Islet precursor cell (in vitro differentiated cells): ENCODE measurements around the gene ALDH5A1.
A peak's percentile ranks its signal among the peaks of the same experiment; 100 is the strongest.

ENCODE experiments used
- DNase-seq: peaks from one replicate; pipeline ENCODE4 v3.0.0-alpha.2; 2018

Gene ALDH5A1

GRCh38 chr6:24489470-24489869, 5.3 kb upstream of the ALDH5A1 start, which contains the start of gene GPLD1:
Gene GPLD1 (minus strand): TSS chr6:24489578. CDS start chr6:24489511, 67 bp downstream.
- DNase-seq, result no peak

DNA sequence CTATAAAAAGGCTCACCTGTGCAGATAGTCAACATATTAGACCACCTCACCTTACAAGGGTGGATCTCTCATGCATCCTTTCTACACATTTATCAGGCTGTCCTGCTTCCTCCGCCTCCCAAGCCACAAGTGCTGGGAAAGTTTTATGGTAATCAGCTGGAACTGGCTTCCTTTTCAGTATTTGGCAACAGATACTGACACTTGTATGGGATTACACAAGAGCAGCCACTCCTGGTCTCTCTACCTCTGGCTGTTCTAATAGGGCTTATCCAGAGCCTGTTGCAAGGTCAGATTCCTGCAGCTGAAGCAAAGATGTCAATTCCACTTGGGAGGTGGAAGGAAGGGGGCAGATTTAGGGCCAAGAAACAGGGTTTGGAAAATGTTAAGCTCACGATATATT, 4.9 kb upstream of the ALDH5A1 start:
- DNase-seq, result no peak

GRCh38 chr6:24490948-24491347, 3.8 kb upstream of the ALDH5A1 start:
- no peak for DNase-seq

DNA sequence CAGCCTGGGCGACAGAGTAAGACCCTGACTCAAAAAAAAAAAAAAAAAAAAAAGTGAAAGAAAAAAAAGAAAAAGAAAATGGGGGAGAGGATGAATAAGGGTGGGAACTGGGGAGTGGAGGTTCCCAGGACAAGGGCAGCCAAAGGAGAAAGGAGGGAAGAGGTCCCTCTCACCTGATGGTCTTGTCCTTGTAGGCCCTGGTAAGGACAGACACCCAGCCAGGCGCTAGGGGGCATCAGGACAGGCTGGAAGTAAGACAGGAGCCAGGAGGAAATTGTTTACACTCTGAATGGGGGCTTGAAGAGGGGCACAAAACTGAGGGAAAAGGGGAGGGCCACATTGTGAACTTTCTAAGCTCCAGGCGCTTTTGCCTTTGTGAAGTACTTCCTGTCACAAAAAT, 2.3 kb upstream of the ALDH5A1 start:
- DNase-seq, result peak; percentile 58

- DNase-seq, result no peak
Observed at GRCh38 chr6:24493945-24494820, 586 bp upstream of the ALDH5A1 start.

DNA sequence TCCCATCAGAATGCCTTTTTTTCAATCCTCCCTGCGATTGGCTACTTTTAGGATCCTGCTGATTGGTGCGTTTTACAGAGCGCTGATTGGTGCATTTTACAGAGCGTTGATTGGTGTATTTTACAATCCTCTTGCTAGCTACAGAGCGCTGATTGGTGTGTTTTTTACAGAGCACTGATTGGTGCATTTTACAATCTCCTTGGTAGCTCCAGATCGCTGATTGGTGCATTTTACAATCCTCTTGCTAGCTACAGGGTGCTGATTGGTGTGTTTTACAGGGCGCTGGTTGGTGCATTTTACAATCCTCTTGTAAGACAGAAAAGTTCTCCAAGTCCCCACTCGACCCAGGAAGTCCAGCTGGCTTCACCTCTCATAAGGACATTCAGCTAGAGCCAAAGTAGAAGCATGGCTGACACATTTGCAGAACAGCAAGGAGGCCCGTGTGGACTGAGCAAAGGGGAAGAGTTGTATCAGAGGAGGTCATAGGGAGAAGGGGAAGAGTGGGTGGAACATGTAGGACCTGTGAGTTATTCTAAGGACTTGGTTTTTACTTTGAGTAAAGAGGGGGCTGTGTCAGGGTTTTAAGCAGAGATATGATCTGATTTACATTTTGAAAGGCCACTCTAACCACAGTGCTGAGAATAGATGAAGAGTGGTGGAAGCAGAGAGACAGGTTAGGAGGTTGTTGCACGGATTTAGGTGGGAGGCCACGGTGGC, 2.6 kb downstream of the ALDH5A1 start:
- no peak for DNase-seq

- DNase-seq, result no peak
Observed at GRCh38 chr6:24500683-24501082, 5.9 kb downstream of the ALDH5A1 start.

- no peak for DNase-seq
Observed at GRCh38 chr6:24501374-24501773, 6.6 kb downstream of the ALDH5A1 start.

- no peak for DNase-seq
Observed at GRCh38 chr6:24501914-24502313, 7.1 kb downstream of the ALDH5A1 start.

DNA sequence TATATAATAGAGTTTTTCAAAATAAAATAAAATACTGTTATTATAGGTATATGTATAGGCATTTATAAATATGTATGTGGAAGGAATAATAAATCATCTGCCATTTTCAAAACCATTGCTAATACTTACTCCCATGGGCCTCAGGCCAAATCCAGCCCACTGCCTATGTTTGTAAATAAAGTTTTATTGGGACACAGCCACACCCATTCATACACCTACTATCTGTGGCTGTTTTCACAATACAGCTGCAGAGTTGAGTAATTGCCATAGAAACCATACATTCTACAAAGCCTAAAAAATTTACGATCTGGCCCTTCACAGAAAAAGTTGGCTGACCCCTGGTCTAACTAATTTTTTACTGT, 9.5 kb downstream of the ALDH5A1 start:
- DNase-seq, result no peak

DNA sequence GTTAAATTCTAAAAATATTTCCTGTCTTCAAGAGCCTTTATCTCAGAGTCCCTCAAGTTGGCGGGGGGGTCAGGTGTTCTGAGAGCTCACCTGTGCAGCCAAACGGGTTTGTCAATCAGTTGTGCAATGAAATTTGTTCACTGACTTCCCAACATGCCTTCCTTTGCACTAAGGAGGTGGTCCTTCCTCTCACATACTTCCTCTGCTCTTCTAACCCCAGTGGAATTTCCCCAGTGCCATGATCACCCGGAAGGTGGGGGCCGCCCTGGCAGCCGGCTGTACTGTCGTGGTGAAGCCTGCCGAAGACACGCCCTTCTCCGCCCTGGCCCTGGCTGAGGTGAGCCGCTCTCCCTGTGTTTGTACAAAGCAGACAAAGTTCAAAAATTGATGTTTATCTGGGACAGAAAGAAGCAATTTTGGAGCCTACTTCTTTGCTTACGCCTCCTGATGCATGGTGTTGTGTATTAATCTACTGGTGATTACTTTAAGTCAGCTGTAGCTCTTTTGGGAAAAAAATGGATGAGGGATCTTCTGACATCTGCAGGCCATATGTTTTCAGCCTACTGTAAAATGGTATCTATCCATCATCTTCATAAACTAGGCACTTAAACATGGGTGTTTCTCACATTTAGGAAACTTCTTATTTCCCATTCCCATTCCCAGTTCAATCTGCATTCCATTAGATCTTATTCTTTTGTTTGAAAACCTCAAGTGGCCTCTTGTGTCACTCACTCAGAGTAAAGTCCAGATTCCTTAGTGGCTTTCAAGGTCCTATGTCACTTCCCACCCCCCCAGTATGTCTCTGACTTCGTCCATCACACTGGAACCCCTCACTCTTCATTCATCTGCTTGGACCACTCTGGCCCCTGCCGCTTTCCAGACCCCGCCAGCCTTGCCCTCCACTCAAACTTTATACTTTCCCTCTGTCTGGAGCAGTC, 10.1 kb downstream of the ALDH5A1 start:
- DNase-seq, result no peak

DNA sequence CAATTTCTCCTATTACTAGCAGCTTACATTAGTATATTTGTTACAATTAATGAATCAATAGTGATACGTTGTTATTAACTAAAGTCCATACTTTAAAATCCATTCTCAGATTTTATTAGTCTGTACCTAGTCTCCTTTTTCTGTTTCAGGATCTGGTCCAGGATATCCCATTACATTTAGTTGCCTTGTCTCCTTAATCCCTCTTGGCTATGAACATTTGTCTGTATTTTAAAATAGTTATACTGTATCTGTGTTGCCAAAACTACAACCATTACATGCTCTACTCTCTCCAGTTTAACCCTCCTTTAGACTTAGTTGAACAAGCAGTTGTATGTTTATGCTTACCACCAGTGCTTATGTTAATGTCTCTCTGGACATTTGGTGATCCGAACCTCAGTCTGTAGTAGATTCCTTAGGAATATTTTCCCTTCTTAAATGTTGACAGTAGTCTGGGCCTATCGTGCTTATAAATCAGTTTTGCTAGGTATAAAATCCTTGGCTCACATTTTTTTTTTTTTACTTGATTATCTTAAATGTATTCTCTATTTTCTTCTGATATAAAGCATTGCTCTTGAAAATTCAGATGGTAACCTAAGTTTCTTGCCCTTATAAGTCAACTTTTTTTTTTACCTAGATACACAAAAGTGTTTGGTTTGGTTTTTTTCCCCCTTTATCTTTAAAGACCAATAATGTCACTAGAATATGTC, 12.2 kb downstream of the ALDH5A1 start:
- DNase-seq, result no peak

DNA sequence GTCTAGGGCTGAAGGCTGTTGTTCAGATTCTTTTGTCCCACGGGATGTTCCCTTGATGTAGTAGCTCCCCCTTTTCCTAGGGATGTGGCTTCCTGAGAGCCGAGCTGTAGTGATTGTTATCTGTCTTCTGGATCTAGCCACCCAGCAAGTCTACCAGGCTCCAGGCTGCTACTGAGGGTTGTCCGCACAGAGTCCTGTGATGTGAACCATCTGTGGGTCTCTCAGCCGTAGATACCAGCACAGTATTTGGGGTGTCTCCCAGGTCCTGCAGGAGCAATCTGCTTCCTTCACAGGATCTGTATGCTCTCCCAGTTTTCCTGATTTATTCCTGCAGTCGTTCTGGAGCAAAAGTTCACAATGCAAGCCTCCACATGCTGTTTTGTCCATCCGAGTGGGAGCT, 17.2 kb downstream of the ALDH5A1 start:
- peak; percentile 40 for DNase-seq

- DNase-seq, result peak; percentile 22
Observed at GRCh38 chr6:24513602-24514001, 18.8 kb downstream of the ALDH5A1 start.

DNA sequence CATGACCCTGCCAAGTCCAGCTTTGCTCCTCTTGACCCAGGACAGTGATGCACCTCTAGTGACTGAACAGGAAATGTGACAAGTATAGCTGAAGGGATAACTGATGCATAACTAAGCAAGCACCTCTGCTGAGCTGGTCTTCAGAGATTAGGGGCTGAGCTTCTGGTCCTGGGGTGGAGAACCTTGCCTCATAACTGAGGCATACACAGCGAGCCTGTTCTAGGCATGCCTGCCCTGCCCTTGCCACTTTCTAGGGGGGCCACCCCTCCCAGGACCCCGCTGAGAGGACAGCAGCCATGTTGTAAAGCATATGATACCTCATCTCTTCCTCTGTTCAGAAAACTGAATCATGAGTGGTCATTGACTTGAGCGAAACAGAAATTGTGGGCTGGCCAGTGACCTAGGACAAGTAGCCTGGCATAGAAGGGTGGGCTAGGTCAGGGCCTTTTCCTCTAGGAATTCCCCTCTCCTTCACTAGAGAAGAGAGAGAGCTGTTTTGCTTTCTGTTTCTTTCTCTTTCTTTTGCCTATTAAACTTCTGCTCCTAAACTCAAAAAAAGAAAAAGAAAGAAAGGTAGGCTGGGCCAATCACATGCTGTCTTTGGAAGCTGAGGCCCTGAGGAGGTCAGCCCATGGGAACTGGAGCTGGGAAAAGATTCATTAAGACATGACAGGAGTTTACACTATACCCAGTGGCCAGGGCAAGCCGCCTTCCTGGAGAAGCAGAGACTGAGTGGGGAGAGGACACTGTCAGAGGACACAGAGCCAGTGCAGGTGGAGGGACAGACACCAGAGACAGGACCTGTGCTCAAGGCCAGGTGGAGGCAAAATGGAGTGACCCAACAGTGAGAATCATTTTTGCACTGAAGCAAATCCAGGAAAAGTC, 23.1 kb downstream of the ALDH5A1 start:
- DNase-seq, result peak; percentile 40

GRCh38 chr6:24520929-24521546, 26.3 kb downstream of the ALDH5A1 start:
- peak; percentile 82 for DNase-seq

DNA sequence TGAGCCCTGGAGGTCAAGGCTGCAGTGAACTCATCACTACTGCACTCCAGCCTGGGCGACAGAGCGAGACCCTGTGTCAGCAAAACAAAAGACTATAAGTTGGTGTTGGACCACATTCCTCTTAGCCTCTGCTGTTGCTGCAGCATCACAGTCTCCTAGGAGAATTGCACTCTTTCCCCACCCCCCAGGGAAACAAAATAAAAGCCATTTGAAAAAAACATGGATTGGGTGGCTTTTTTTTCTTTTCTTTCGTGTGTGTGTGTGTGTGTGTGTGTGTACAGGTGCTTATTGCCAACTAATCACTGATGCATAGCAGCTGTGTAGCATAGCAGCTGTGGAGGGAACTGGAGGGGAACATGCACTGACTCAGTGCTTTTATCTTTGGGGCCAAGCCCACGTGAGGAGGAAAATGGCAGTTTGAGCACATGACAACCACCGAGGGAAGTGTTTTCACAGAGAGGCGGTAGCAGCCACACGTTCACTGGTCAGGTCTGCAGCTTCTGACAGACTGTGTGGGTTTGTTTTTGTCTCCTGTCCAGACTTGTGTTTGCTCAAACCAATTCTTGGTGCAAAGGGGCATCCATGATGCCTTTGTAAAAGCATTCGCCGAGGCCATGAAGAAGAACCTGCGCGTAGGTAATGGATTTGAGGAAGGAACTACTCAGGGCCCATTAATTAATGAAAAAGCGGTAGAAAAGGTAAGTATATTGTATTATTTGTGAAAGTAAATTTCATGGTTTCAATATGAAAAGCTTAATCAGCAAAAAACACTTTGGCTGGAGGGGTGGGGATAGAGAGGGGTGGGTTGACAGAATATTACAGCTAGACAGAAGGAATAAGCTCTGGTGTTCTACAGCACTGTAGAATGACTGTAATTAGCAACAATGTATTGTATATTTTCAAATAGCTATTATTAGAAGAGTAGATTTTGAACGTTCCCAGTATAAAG, 27.7 kb downstream of the ALDH5A1 start:
- DNase-seq, result no peak

- no peak for DNase-seq
Observed at GRCh38 chr6:24524329-24524728, 29.6 kb downstream of the ALDH5A1 start.

DNA sequence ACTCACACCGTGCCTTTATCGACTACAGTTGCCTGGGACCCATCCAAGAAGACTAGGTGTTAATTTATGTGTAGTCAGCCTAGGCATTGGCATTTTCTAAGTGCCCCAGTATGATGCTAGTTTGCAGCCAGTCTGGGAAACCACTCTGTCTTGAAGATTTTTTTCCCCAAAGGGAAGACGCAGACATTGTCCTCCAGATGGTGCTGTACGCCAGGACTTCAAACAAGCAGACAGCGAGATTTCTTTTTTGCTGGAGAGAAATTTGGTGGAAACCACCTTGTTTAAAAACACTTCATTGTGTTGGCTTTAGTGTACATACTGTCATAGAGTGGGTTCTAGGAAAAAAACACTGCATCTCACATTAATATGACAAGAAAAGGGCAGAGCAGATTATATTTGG, 30.0 kb downstream of the ALDH5A1 start:
- DNase-seq, result no peak

- no peak for DNase-seq
Observed at GRCh38 chr6:24529985-24530384, 35.2 kb downstream of the ALDH5A1 start.
